SK-N-SH treated with all-trans-retinoic acid at 6 μM for 48 hours (cell line): ENCODE measurements around the gene SCAF1.

Source experiments
- ARNTL ChIP-seq: fragments of 450-650 bp; formaldehyde crosslinking; IDR thresholded peaks from 2 replicates; pipeline ENCODE4 v1.5.0; 2020; ENCODE audit warnings: low read depth, mild to moderate bottlenecking, moderate library complexity, borderline replicate concordance
- BACH2 ChIP-seq: fragments of 250-450 bp; sonication (Bioruptor Pico); IDR thresholded peaks from 2 replicates; pipeline ENCODE4 v1.9.0; 2021; ENCODE audit warnings: mild to moderate bottlenecking, borderline replicate concordance

DNA sequence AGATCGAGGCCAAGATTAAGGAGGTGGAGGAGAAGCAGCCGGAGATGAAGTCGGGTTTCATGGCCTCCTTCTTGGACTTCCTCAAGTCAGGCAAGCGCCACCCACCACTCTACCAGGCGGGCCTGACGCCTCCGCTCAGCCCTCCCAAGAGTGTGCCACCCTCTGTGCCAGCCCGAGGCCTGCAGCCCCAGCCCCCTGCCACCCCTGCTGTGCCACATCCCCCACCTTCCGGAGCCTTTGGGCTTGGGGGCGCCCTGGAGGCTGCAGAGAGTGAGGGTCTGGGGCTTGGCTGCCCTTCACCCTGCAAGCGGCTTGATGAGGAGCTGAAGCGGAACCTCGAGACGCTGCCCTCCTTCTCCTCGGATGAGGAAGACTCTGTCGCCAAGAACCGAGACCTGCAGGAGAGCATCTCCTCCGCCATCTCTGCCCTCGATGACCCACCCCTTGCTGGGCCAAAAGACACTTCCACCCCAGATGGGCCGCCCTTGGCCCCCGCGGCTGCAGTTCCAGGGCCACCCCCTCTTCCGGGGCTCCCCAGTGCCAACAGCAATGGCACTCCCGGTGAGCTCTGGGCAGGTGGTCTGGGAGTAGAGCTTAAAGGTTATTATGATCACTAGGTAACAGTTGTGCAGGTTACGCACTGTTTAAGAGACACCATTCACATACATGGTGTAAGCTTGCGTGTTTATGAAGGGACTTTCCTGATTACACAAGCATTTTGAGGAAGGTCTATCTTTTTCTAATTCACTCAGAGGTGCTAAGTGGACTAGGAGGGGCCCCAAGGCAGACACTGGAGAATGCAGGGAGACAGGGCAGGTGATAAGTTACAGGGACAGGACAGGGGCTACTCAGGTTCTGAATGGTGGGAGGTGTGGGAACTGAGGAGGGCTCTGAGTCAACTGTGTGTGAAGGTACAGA, 42.4 kb upstream of the SCAF1 start:
- TF ChIP-seq ARNTL: no peak
- no peak for TF ChIP-seq BACH2
